ENCODE measurements around the gene KMT5B. TPM values are rescaled to one million over a fixed set of nuclear protein-coding genes. Genes with fewer than 3 reads are reported as not detected.

KMT5B gene
- total RNA-seq, 3 donors from 2014 or later = 35.2 to 74.6 (median 43.9) TPM

- Histone ChIP-seq H3K4me3 (no peak overlapping the region), H3K4me1 (no peaks in the 10 kb centered on the region), H3K27me3 (no peaks in the 10 kb centered on the region), H3K36me3 (no peaks in the 10 kb centered on the region), H3K9me3 (no peaks in the 10 kb centered on the region), H3K27ac (no peak overlapping the region)
- intact Hi-C loops (cut with DNase I; ENCODE audit: low total_unique reads) = loop anchor here (5.0 kb wide), 1 partner anchor 38 kb away; no protein-coding TSS in a partner anchor
- TF ChIP-seq POLR2AphosphoS5 (IDR thresholded peaks at IDR 0.05) = no peak
- no peak for TF ChIP-seq CTCF (IDR thresholded peaks at IDR 0.05)
- TF ChIP-seq POLR2A (IDR thresholded peaks at IDR 0.05) = no peak
- DNase-seq (ENCODE audit: low spot score in 2 of 2) = no peak
Measured at GRCh38 chr11:68259122-68259959, 46.2 kb upstream of the KMT5B start.

- intact Hi-C loops (cut with DNase I; ENCODE audit: low total_unique reads) = loop anchor here (5.0 kb wide), 1 partner anchor 39 kb away; no protein-coding TSS in a partner anchor
Measured at GRCh38 chr11:68258363-68258765, 45.3 kb upstream of the KMT5B start.

GRCh38 chr11:68257477-68258362 is 44.6 kb upstream of the KMT5B start:
- Histone ChIP-seq H3K27me3 (no peaks in the 10 kb centered on the region), H3K9me3 (no peaks in the 10 kb centered on the region), H3K36me3 (no peaks in the 10 kb centered on the region), H3K4me1 (no peaks in the 10 kb centered on the region), H3K4me3 (peak overlapping the region in 2 of 3 donors; percentile 28 to 47), H3K27ac (no peak overlapping the region)
- peak; percentile 92 to 97 for DNase-seq (ENCODE audit: low spot score in 2 of 2)
- intact Hi-C loops (cut with DNase I; ENCODE audit: low total_unique reads) = loop anchor here (5.0 kb wide), 1 partner anchor 40 kb away; no protein-coding TSS in a partner anchor
- TF ChIP-seq CTCF (IDR thresholded peaks at IDR 0.05) (peak; percentile 88 to 94 (median 94)), POLR2A (IDR thresholded peaks at IDR 0.05) (no peak), POLR2AphosphoS5 (IDR thresholded peaks at IDR 0.05) (peak in 2 of 3 donors; percentile 58 to 74)

More at GRCh38 chr11:68258363-68258765, 45.3 kb upstream of the KMT5B start:
- Histone ChIP-seq H3K4me3 (no peak overlapping the region), H3K9me3 (no peaks in the 10 kb centered on the region), H3K4me1 (no peaks in the 10 kb centered on the region), H3K27ac (no peak overlapping the region), H3K36me3 (no peaks in the 10 kb centered on the region), H3K27me3 (no peaks in the 10 kb centered on the region)
- no peak for DNase-seq (ENCODE audit: low spot score in 2 of 2)
- TF ChIP-seq POLR2AphosphoS5 (IDR thresholded peaks at IDR 0.05) = no peak
- TF ChIP-seq CTCF (IDR thresholded peaks at IDR 0.05) = no peak
- no peak for TF ChIP-seq POLR2A (IDR thresholded peaks at IDR 0.05)

- intact Hi-C loops (cut with DNase I; ENCODE audit: low total_unique reads) = loop anchor here (5.0 kb wide), 1 partner anchor 41 kb away; no protein-coding TSS in a partner anchor
- TF ChIP-seq POLR2AphosphoS5 (IDR thresholded peaks at IDR 0.05) (no peak), CTCF (IDR thresholded peaks at IDR 0.05) (no peak), POLR2A (IDR thresholded peaks at IDR 0.05) (no peak)
- H3K27ac ChIP-seq = peak overlapping the region in 1 of 2 donors; percentile 13
Measured at GRCh38 chr11:68256331-68256741, 43.2 kb upstream of the KMT5B start.

More at GRCh38 chr11:68256331-68256741, 43.2 kb upstream of the KMT5B start:
- H3K4me3 ChIP-seq = peak overlapping the region in 1 of 3 donors; percentile 4
- no peaks in the 10 kb centered on the region for H3K9me3 ChIP-seq
- no peaks in the 10 kb centered on the region for H3K4me1 ChIP-seq
- DNase-seq (ENCODE audit: low spot score in 2 of 2) = no peak
- H3K27me3 ChIP-seq = no peaks in the 10 kb centered on the region
- H3K36me3 ChIP-seq = no peaks in the 10 kb centered on the region
